HG02970 (cell line): ENCODE results near the gene ZNF784.
A peak's percentile ranks its signal among the peaks of the same experiment; 100 is the strongest.

ENCODE experiments used
- ATAC-seq: cut with Tn5 transposase; IDR thresholded peaks from one replicate; pipeline ENCODE4 v1.9.1; 2021; ENCODE audit warnings: mild to moderate bottlenecking, moderate library complexity, moderate number of reproducible peaks; ENCODE audit not compliant: unreplicated experiment, low FRiP score

The ZNF784 gene

DNA sequence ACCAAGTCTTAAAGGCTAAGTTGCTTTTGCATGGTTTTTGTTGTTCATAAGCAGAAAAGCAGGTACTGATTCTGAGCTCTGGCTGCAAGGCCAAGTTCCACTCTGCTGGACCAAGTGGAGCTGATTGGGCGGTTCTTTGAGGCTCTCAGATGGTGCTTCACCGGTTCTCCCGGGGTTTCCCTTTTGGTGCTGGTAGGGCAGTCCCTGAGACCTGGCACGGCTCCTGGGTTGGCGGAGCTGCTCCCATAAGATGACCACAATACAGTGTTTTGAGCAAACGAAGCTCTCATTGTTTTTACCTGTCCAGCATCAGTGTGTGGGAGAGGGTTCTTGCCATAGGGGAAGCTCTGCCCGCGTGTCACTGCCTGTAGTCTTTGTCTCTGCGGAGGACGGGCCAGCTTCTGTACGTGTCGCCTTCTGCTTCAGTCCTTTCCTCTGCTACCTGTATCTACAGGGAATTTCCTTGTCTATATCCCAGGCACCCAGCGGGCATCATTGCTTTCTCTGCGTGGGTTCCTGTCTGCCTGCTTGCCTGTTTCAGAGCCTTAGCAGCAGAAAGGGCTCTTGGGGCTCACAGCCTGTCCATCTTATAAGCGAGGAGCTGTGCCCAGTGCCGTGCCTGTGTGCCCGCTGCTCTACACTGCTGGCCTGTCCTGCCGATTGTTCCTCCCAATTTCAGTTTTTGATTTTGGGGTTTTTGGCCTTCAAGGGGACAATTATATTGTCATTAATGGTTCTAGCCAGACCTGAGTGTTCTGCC lies 32.8 kb upstream of the ZNF784 start:
- ATAC-seq = no peak

GRCh38 chr19:55656552-55656951 lies 32.2 kb upstream of the ZNF784 start:
- no peak for ATAC-seq

- no peak for ATAC-seq
These were observed 31.3 kb upstream of the ZNF784 start for GRCh38 chr19:55655648-55656040.

DNA sequence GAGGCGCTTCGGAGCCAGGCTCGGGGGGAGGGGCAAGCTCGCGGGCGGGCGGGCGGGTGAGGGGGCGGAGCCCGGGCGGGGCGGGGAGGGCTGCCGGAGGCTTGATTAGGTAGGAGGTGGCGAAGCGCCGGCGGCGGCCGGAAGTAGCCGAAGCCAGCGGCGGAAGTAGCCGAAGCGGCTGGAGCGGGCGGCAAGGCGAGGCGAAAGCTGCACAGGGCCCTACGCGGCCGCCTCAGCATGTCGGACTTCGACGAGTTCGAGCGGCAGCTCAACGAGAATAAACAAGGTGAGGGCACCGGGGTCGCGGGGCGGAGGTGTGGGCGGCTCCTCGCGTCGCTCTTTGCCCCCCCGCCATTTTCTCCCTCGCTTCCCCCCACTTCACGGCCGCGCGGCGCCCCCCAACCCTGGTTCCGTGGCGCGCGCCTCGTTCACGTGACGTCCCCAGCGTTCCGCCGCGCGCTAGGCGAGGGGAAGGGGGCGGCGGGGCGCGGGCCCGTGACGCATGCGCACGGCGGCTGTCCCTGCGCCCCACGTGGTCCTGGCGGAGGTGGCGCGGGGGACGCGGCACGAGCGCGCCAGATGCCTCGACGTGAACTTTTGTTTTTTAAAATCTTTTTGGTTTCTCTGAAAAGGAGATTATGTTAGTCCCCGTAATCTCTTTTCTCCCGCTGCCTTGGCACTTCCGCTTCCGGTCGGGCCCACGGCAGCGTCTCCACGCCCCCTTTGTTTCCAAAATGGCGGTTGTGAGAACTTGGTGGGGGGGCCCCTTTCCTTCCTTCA lies 30.7 kb upstream of the ZNF784 start, which contains the start of gene U2AF2:
TSS of gene U2AF2 (plus strand) at position 168 of the 780 bp plus-strand sequence. CDS start at position 238, 70 bp downstream.
- peak; percentile 34 for ATAC-seq

GRCh38 chr19:55654323-55654867 lies 30.0 kb upstream of the ZNF784 start:
- ATAC-seq = peak; percentile 56

DNA sequence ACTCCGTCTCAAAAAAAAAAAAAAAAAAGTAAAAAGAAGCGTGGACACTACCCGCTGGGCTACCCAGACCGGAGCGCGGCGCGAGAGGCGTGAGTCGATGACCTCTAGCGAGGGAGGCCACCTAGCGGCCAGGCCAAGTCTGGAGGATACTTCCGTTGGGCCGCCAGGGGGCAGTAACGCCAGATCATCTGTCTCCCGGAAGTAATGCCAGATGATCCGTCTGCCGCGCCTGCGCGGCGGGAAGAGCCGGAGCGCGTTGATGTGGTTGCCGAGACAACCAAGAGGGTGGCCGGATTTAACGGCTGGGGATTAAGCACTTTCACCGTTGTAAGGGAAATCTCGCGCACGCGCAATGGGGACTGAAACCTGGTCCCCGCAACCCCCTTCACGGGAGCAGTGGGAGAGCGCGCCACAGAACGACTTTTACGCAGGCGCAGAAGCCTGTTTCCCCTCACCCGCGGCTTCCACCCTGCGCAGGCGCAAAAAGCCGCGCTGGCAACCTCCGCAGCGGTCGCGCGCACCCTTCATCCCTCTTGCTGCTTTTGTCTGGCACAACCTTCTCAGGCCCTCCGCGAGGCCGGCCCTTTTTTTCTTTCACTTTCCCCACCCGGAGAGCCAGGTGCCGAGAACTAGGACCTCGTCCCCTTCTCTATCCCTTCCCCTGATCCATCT lies 29.4 kb upstream of the ZNF784 start:
- peak; percentile 40 for ATAC-seq

- ATAC-seq = no peak
These were observed 28.2 kb upstream of the ZNF784 start for GRCh38 chr19:55652311-55653128.

DNA sequence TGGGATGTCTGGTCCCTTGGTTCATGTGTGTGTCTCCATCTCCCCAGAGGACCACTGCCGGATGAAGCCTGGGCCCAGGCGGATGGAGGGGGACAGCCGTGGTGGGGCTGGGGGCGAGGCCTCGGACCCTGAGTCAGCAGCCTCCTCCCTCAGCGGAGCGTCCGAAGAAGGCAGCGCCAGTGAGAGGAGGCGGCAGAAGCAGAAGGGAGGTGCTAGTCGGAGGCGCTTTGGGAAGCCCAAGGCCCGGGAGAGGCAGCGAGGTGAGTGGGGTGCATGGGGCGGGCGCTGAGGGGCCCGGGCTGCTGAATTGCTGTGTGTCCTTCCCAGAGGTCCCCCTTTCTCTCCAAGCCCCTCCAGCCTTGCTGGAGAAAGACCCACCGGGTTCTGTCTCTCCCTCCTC lies 26.9 kb upstream of the ZNF784 start:
- no peak for ATAC-seq

DNA sequence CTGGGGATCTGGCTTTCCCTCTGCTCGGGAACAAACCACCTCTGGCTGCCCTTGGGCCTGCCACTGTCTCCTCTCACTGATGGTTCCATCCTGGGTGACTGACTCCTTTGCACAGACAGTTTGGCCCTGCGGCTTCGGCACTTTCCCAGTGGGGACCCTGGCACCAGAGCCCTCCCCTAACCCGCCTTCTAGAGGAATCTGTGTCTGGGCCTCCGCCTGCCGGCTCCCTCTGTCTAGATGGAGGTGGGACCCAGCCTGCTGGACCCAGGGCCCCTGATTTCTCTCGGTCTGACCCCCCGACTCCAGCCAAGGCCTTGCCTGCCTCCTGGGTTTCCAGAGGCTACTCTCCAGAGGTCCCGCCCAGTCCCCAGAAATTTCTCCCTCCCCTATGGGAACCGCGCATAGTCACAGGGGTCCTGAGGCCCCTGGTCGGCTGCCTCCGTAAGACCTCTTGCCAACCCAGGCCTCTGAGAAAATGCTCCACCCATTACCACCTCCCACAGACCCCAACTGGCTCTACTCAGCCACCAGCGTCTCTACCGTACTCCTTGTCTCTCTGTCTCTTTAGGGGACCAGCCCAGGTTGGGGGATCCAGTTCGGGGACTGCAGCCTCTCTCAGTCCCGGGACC lies 26.4 kb upstream of the ZNF784 start:
- ATAC-seq = no peak

DNA sequence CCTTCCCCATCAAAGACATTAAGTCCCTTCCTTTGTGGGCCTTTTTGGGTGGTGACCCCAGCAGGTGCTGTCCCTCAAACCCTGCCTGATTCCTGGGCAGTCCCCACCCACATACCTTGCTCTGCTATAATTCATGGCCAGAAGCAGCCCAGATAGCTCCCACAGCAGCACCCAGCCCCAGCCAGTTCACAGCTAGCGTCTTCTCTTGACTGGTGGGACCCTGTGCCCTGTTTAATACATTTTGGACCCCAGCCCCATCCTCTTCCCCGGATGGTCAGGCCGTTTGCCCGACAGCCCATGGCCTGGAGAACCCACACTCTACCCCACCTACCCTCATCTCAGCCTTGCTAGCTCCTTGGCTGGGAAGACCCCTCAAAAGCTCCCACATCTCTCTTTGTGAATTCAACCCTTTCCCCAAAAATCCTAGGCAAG lies 25.8 kb upstream of the ZNF784 start:
- no peak for ATAC-seq

- no peak for ATAC-seq
These were observed 25.1 kb upstream of the ZNF784 start for GRCh38 chr19:55649268-55650125.

GRCh38 chr19:55648585-55649267 lies 24.4 kb upstream of the ZNF784 start:
- ATAC-seq = no peak

DNA sequence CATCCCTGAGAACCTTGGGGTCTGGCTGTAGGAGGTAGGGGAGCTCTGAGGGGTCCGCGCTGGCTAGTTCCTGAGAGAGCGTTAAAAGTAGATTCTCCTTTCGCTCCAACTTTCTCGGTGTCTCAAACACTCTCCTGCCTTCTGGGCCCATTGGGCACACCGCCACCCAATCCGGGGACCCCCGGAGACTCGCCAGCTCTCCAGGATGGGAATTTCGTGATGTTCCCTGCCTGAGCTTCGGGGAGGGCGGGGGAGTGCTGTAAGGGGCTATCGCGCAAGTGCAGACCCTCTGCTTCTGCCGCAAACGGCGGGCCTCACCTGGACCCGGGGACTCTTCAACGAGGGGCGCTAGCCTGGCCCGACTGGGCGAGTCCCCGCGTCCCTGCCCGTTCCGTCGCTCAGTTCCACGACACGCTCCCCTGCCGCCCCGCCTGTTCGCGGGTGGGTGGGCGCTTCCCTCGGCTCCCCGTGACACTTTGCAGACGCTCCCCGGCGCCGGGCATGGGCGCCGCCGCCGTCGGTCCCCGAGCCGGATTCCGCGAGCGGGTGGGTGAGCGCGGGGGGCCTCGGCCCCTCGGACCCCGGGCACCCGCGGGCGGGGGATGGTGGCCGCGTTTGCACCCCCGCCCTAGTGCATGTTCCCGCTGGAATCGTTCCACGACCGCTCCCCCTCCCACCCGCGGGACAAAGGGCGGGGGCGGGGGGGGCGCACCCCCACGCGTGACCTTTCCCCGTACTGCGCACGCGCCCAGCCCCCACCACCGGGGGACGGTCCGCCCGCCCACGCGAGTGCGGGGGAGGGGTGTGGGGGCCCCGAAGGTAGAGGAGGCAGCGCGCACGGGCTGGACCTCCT lies 23.6 kb upstream of the ZNF784 start, which contains the start of gene CCDC106:
TSS of gene CCDC106 (plus strand) at position 481 of the 853 bp plus-strand sequence. CDS start 835 bp downstream, outside the sequence.
- no peak for ATAC-seq

DNA sequence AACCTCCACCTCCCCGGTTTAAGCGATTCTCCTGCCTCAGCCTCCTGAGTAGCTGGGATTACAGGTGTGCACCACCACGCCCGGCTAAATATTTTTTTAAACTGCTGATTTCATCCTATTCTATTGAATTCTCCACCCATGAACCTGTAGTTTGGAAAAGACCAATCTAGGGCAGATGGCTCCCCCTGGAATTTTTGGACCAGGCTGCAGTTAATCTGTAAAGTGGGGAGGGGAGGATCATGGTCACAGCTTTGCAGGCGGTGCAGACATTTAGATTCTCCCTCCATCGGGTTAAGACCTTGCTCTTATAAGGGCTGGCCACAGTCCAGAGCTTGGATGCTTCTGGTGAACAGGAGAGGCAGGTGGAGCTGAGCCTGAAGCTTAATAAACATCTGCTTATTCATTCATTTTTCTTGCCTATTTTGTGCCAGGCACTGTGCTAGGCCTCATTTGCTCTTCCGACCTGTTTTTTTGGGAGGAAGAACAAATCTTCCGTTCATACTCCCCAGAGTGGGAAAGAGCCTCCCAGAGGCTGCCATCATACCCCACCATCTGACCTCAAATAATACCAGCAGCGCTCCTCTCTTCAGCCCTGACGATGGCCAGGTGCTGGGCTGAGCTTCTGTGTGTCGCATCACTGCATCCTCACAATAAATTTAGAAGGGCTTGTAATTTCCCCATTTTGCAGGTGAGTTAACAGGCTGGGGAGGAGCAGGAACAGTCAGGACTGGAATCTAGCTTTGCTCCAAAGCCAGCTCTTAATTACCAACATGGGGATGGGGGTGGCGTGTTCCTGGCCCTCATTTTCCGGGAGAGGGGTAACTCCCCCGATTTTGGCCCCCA lies 22.7 kb upstream of the ZNF784 start:
- no peak for ATAC-seq

DNA sequence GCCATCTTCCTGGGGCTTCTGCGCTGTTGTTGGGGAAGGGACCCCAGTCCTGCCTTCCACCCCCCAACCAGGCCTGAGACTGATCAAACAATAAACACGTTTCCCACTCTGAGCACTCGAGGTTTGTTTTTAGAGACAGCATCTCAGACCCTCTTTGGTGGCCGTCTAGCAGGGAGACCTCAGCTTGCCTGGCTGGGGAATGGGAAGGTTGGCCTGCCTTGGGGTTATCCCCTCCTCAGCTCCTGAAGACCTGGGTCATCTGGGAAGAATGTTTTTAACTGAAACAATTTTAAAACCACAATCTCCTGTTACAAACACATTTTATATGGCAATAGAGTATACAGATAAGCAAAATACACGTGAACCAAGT lies 21.1 kb upstream of the ZNF784 start:
- ATAC-seq = no peak

GRCh38 chr19:55644842-55645511 lies 20.6 kb upstream of the ZNF784 start:
- no peak for ATAC-seq
